Measurements from ENCODE around the gene NOXA1.
"Not testable (repeated sequence)": the region's sequence is repeated elsewhere in the genome, so short reads cannot be mapped to it uniquely, and the experiment has no call there.

NOXA1 gene

DNA sequence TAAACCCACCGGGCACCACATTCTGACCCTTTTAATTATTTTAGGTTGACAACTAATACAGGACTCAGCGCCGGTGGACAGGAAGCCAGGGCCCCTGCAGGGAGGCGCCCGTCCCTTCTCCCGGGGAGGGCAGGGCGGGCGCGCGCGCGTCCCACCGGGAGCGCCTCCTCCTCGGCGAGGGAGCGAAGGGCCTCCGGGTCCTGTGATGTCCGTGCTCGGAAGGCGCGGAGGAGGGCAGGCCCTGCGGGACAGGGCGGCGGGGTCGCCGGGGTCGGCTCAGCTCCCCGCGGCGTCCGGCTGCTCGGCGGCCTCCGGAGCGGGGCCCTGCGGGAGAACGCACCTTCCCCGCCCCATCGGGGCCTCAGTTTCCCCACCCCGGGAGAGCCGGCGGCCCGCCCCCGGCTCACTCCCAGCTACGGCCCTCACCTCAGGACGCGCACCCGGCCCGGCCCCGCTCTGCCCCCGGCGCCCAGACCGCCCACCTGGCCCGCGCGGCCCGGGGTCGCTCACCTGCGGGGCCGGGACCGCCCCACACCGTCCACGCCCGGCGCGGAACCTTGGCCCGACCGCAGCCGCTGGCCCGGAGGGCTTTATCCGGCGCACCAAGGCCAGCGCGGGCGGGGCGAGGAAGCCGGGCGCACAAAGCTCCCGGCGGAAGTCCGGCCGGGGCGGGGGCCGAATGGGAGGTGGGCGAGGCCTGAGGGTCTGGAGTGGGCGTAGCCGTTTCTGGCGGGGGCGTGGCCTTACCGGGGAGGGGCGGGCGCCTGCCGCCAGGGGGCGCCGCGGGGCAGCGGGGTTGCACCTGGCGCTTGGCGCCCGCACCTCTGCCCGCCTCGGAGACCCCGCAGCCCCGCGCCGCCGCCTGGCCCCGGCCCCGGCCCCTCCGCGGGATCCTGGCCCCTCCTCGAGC, at the start of gene NOXA1, which contains the start of gene EXD3:
TSS of gene NOXA1 (plus strand) at position 790 of the 910 bp plus-strand sequence. CDS start 137 bp downstream, outside the sequence.
TSS of gene EXD3 (minus strand) at position 559 of the 910 bp plus-strand sequence. CDS start 27,805 bp downstream, outside the sequence.
- peak; percentile 88 for DNase-seq (ENCODE audit: low spot score)

- DNase-seq (ENCODE audit: low spot score), result no peak
These were observed 49.6 kb upstream of the NOXA1 start for GRCh38 chr9:137373611-137373980.

DNA sequence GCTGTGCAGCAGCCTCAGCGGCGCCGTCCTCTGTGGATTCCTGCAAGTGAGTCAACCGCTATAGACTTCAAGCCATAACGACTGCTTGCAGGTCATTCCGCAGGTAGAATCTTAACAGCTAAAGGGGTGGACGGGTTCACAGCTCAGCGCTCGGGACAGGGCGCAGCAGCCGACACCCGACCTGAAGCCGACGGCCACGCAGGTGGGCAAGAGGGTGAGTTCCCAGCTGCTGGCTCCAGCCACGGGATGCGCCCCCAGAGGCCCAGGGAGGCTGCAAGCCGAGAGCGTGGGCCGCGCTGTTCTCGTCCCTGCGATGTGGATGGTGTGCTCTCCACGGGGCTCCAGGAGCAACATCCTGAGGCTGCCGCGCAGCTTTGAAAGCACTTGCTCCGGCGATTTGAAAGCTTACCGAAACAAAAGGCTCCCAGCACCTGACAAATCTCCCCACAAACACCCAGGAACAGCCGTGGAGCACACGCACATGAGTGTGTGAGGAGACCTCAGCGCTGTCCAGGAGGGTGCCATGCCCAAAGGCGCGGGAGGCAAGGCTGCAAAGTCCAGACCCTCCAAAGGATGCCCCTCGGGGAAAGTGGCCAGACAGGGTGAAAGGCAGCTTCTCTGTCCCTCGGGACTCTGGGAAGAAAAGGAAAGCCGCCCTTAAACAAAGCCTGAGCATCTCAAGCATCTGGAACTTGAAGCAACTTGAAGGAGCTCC, 48.9 kb upstream of the NOXA1 start:
- no peak for DNase-seq (ENCODE audit: low spot score)

- DNase-seq (ENCODE audit: low spot score), result no peak
These were observed 47.7 kb upstream of the NOXA1 start for GRCh38 chr9:137375321-137376058.

DNA sequence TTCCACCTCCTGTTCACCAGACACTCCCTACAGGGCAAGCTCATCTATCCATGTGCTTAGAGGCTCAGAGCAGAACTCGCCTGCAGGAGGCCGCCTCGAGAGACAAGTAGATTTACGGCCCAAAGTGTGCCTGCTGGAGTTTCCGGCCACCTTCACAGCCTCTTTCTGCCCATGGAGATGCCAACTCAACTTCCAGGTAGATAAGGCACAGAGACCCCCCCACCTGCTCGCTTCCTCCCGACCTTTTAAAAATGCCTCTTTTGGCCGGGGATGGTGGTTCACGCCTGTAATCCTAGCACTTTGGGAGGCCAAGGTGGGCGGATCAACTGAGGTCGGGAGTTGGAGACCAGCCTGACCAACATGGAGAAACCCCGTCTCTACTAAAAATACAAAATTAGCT, 46.8 kb upstream of the NOXA1 start:
- DNase-seq (ENCODE audit: low spot score), result no peak

GRCh38 chr9:137378688-137379410, 44.3 kb upstream of the NOXA1 start:
- not testable (repeated sequence) for DNase-seq (ENCODE audit: low spot score)

DNA sequence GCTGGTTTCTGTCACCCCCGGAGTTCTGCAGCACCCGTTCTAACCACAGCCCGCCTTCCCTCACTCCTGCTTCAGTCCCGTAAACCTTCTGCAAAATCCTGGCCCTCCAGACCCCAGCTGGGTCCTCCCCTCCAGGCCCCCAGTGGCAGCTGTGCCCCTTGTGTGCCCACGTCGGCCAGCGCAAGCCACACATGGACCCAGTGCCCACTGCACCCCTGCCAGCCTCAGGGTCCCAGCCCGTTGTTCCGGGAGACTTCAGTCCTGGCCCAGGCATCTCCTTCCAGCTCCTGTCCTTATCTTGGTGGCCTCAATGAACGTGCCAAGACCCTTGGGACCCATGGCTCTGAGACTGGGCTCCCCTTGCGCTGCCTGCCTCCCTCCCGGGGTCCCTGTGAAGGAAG, 43.4 kb upstream of the NOXA1 start:
- DNase-seq (ENCODE audit: low spot score), result no peak

DNA sequence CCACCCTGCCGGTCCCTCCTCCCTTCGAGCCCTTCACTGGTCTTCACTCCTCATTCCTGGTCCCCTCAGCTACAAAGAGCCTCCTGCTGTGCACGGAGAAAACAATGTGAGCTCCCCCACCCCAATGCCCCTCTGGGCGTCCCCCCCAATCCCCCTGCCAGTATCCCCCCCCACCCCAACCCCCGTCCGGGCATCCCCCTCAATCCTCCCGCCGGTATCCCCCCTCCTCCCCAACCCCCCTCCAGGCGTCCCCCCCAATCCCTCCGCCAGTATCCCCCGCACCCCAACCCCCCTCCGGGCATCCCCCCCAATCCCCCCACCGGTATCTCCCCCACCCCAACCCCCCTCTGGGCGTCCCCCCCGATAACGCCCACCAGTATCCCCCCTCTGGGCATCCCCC, 43.0 kb upstream of the NOXA1 start:
- no peak for DNase-seq (ENCODE audit: low spot score)

DNA sequence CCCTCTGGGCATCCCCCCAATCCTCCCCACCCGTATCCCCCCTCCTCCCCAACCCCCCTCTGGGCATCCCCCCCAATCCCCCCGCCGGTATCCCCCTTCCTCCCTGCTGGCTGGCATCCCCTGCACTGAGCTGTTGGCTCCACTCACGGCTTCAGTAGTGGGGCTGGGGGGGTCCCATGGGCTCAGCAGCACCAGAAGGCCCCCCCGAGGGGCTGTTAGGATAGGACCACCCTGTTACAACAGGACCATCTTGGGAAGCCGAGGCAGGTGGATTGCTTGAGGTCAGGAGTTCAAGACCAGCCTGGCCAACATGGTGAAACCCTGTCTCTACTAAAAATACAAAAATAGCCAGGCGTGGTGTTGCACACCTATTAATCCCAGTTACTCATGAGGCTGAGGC, 42.6 kb upstream of the NOXA1 start:
- DNase-seq (ENCODE audit: low spot score), result no peak

DNA sequence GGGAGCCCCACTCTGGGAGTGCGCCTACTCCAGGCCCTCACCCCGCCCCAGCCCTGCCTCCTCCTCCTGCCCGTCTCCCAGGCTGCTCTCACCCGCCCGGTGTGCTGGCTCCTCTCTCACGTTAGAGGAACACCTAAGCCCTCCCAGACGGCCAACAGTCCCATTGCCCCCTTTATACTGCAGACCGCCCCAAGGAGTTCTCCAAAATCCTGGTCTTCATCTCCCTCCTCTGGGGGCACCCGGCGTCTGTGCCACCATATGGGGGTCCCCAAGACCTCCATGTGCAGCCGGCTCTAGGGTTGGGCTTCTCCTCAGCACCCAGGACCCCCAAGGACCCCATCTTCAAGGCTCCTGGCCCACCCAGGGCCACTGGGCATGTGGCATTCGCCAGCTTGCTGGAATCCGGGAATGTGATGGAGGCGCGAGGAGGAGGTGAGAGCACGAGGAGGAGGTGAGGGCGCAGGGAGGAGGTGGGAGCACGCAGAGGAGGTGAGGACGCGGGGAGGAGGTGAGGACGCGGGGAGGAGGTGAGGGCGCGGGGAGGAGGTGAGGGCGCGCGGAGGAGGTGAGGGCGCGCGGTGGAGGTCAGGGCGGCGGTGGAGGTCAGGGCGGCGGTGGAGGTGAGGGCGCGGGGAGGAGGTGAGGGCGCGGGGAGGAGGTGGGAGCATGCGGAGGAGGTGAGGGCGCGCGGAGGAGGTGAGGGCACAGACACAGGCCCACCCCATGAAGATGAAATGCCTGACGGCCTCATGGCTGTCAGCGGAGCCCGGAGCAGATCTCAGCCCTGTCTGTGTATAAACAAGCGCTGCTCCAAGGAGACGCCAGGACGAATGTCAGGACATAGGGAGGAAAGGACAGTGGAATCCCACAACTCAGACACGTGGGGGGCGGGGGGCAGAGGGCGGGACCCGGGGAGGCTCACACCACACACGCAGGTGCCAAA, 41.4 kb upstream of the NOXA1 start:
- no peak for DNase-seq (ENCODE audit: low spot score)

DNA sequence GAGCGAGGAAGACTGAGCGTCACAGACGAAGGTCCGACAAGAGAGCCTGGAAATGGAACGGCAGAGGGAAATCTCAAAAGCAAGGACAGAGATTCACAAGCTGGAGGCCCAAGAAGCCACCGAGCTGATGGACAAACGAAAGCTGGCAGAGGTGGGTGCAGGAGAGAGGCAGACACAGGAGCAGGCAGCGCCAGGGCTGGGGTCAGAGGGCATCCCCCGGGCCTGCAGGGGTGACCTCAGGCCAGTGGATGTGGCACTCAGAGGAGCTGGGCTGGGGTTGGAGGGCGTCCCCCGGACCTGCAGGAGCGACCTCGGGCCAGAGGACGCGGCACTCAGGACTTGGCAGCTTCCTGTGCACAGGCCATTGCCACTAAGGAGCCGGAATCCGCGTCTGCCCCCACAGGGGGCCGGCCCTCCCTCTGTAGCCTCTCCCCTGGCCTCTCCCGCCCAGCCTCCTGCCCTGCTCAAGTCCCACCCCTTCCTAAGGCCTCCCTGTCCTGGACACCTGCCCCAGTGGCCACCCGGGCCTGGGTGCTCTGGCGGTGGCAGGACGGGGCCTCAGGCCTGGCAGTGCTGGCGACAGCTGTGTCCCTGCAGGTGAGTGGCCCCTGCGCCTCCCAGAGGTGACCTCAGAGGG, 40.6 kb upstream of the NOXA1 start:
- no peak for DNase-seq (ENCODE audit: low spot score)

GRCh38 chr9:137383081-137383783, 40.0 kb upstream of the NOXA1 start:
- DNase-seq (ENCODE audit: low spot score), result no peak

GRCh38 chr9:137383784-137384756, 39.1 kb upstream of the NOXA1 start:
- DNase-seq (ENCODE audit: low spot score), result no peak

GRCh38 chr9:137385061-137385655, 38.0 kb upstream of the NOXA1 start:
- no peak for DNase-seq (ENCODE audit: low spot score)

DNA sequence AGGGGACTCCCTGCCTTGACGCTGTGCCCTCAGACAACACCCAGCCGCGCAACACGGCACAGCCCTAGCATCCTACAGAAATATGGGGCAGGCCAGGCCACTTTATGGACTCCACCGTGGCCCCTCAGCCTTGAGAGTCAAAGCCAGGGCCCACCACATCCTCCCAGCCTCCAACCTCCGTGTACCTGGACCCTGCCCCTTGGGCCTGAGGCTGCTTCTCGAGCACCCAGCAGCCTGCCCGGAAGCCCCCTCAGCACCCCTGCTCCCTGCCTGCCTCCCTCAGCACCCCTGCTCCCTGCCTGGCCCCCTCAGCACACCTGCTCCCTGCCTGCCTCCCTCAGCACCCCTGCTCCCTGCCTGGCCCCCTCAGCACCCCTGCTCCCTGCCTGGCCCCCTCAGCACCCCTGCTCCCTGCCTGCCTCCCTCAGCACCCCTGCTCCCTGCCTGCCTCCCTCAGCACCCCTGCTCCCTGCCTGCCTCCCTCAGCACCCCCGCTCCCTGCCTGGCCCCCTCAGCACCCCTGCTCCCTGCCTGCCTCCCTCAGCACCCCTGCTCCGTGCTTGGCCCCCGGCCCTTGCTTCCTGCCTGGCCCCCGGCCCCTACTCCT, 36.6 kb upstream of the NOXA1 start:
- not testable (repeated sequence) for DNase-seq (ENCODE audit: low spot score)

DNA sequence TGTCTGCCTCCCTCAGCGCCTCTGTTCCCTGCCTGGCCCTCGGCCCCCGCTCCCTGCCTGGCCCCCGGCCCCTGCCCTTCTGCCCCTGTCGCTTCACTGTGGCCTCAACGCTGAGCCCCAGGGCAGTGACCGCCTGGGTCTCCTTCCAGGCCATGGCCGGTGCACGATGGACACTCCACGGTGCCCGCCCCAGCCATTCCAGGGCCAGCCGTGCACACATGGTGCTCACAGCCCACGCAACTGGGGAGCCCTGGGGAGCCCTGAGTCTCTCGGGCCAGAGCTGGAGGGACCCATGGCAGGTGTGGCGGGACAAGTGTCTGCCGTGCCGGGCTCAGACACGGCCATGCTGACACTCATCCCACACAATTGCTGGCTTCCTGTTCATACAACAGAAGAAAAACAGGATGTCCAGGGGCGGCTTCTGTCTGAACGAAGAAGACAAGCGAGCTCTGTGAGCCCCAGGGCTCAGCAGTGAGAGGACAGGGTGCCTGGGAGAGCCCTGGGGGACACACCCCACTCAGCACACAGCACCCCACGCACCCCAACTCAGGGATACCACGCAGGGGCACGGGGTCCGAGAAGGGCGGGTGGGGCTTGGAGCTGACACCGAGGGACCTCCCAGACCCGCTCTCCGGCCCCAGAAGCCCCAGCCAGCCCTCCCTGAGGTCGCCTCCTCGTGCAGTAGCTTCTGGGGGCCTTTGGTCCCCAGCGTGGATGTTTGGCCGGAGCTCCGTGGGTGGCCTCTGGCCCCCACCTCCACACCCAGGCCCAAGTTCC, 35.9 kb upstream of the NOXA1 start:
- no peak for DNase-seq (ENCODE audit: low spot score)

All from HuH-7.5 (cell line).